A673 (cell line): ENCODE data around the gene SCRN1. TPM values are rescaled to one million over a fixed set of nuclear protein-coding genes. Genes with fewer than 3 reads are reported as not detected.

Experiments
- BruUV-seq: library from RNA; stranded (reverse); fragments of 400-500 nt; replicated peaks from 2 replicates; lab custom pipeline; 2021; lab: Mats Ljungman, UMichigan
- CTCF ChIA-PET: fragments of 300-600 bp; sonication (Branson Sonifier 250); formaldehyde crosslinking; loops from one replicate; lab custom pipeline; 2022; ENCODE audit warnings: antibody characterized with exemption; lab: Charles Lee
- POLR2A ChIA-PET: fragments of 300-600 bp; sonication (Branson Sonifier 250); formaldehyde crosslinking; loops from one replicate; lab custom pipeline; 2022; ENCODE audit warnings: antibody characterized with exemption; ENCODE audit not compliant: low non-redundant PET; lab: Charles Lee
- DNase-seq: peaks from one replicate; pipeline ENCODE4 v3.0.0-alpha.2; 2015; ENCODE audit warnings: low spot score
- H3K27ac ChIP-seq: fragments of 200-600 bp; sonication (generic); 2 replicates; pipeline ENCODE4 v1.5.1; 2016; ENCODE audit warnings: mixed run types, low read depth, mild to moderate bottlenecking, mixed read lengths, antibody characterized with exemption, low read length; ENCODE audit not compliant: poor library complexity, severe bottlenecking
- H3K27me3 ChIP-seq: fragments of 200-600 bp; sonication (generic); replicated peaks from 2 replicates; pipeline ENCODE4 v1.6.1; 2017; ENCODE audit warnings: mixed run types, low read depth, mild to moderate bottlenecking, mixed read lengths, antibody characterized with exemption, low read length; ENCODE audit not compliant: insufficient read depth, poor library complexity
- H3K36me3 ChIP-seq: fragments of 200-600 bp; sonication (generic); 2 replicates; pipeline ENCODE4 v1.6.1; 2016; ENCODE audit warnings: mixed run types, mild to moderate bottlenecking, mixed read lengths, antibody characterized with exemption, low read length; ENCODE audit not compliant: insufficient read depth, poor library complexity, severe bottlenecking
- H3K4me1 ChIP-seq: fragments of 200-600 bp; sonication (generic); 2 replicates; pipeline ENCODE4 v1.6.1; 2017; ENCODE audit warnings: mixed run types, mild to moderate bottlenecking, mixed read lengths, antibody characterized with exemption, low read length; ENCODE audit not compliant: insufficient read depth, poor library complexity, severe bottlenecking
- H3K4me3 ChIP-seq: fragments of 200-600 bp; sonication (generic); 2 replicates; pipeline ENCODE4 v1.5.1; 2016; ENCODE audit warnings: low read depth, mixed run types, mild to moderate bottlenecking, mixed read lengths, low read length; ENCODE audit not compliant: poor library complexity, severe bottlenecking
- H3K9me3 ChIP-seq: fragments of 200-600 bp; sonication (generic); 2 replicates; pipeline ENCODE4 v1.6.1; 2016; ENCODE audit warnings: mixed run types, low read depth, mild to moderate bottlenecking, mixed read lengths, antibody characterized with exemption, low read length; ENCODE audit not compliant: poor library complexity, severe bottlenecking
- CTCF ChIP-seq: fragments of 300-800, 200-600 bp; sonication (generic); conservative IDR thresholded peaks from 2 replicates; pipeline ENCODE4 v1.5.1; 2017; ENCODE audit warnings: low read depth, mild to moderate bottlenecking, antibody characterized with exemption, low read length, moderate library complexity, mixed read lengths
- EZH2 ChIP-seq: fragments of 200-600 bp; sonication (generic); IDR thresholded peaks from 2 replicates; pipeline ENCODE4 v1.6.1; 2017; ENCODE audit warnings: borderline replicate concordance, low read depth, mild to moderate bottlenecking, mixed read lengths, antibody characterized with exemption, low read length; ENCODE audit not compliant: poor library complexity, severe bottlenecking
- intact Hi-C: fragments of 100-400 bp; cut with micrococcal nuclease; formaldehyde crosslinking; loops from one replicate; pipeline ENCODE4 v1.10.0; 2022; ENCODE audit not compliant: unreplicated experiment
- total RNA-seq: library from RNA; stranded (reverse); gene quantifications from 2 replicates; pipeline ENCODE4 v1.2.3, GENCODE V29; 2021

The SCRN1 gene
- total RNA-seq, 1 experiment from 2014 or later, result 83.9 TPM

- Histone ChIP-seq H3K27ac (no peak overlapping the region), H3K4me1 (no peaks in the 10 kb centered on the region), H3K4me3 (no peak overlapping the region), H3K36me3 (no peaks in the 10 kb centered on the region), H3K9me3 (peaks cover 17% of the 10 kb centered on the region), H3K27me3 (no peaks in the 10 kb centered on the region)
- no peak for TF ChIP-seq EZH2
- ChIA-PET POLR2A (no interaction called here), CTCF (no interaction called here)
- intact Hi-C loops, result no loop called here
- DNase-seq, result no peak
- no TSS peak for BruUV-seq
Measured at GRCh38 chr7:29996321-29996720, 6.7 kb upstream of the SCRN1 start.

GRCh38 chr7:29995652-29996051, 6.1 kb upstream of the SCRN1 start:
- intact Hi-C loops, result no loop called here
- Histone ChIP-seq H3K36me3 (no peaks in the 10 kb centered on the region), H3K27ac (no peak overlapping the region), H3K4me1 (no peaks in the 10 kb centered on the region), H3K4me3 (no peak overlapping the region), H3K27me3 (no peaks in the 10 kb centered on the region), H3K9me3 (peaks cover 17% of the 10 kb centered on the region)
- ChIA-PET CTCF (no interaction called here), POLR2A (no interaction called here)
- no TSS peak for BruUV-seq
- no peak for DNase-seq
- TF ChIP-seq EZH2 (no peak), CTCF (no peak)

- TF ChIP-seq CTCF, result no peak
- TF ChIP-seq EZH2, result no peak
- Histone ChIP-seq H3K27me3 (no peaks in the 10 kb centered on the region), H3K27ac (no peak overlapping the region), H3K36me3 (no peaks in the 10 kb centered on the region), H3K4me3 (no peak overlapping the region), H3K4me1 (peaks cover 3% of the 10 kb centered on the region), H3K9me3 (peaks cover 17% of the 10 kb centered on the region)
- CTCF ChIA-PET, result interaction anchor here (0.8 kb wide), 1 partner anchor 69 kb away, joined by 3 read pairs; no protein-coding TSS in a partner anchor
- intact Hi-C loops, result no loop called here
- DNase-seq, result no peak
- no TSS peak for BruUV-seq
- POLR2A ChIA-PET, result no interaction called here
Measured at GRCh38 chr7:29993140-29993539, 3.5 kb upstream of the SCRN1 start.

- Histone ChIP-seq H3K27me3 (no peaks in the 10 kb centered on the region), H3K9me3 (peaks cover 17% of the 10 kb centered on the region), H3K36me3 (no peaks in the 10 kb centered on the region), H3K27ac (no peak overlapping the region), H3K4me1 (peaks cover 15% of the 10 kb centered on the region), H3K4me3 (no peak overlapping the region)
- intact Hi-C loops, result no loop called here
- BruUV-seq, result no TSS peak
- DNase-seq, result no peak
- POLR2A ChIA-PET, result interaction anchor here (0.6 kb wide), 1 partner anchor 35 kb away, joined by 5 read pairs; no protein-coding TSS in a partner anchor
- CTCF ChIA-PET, result no interaction called here
- TF ChIP-seq CTCF, result no peak
- no peak for TF ChIP-seq EZH2
Measured at GRCh38 chr7:29991937-29992336, 2.3 kb upstream of the SCRN1 start.
